OCI-LY1 (cell line): ENCODE data around the gene UTF1.

Experiments
- H2AFZ ChIP-seq: fragments of 200-600 bp; sonication (generic), shearing (Covaris generic); 2 replicates; pipeline ENCODE4 v1.6.0; 2014; ENCODE audit warnings: antibody characterized with exemption, mild to moderate bottlenecking, low read length
- H3F3A ChIP-seq: fragments of 200-600 bp; sonication (generic), shearing (Covaris generic); 2 replicates; pipeline ENCODE4 v1.6.0; 2014; ENCODE audit warnings: mild to moderate bottlenecking, antibody characterized with exemption, low read length, moderate library complexity; ENCODE audit not compliant: insufficient read depth
- H3K27ac ChIP-seq: fragments of 200-600 bp; sonication (generic); 2 replicates; pipeline ENCODE4 v1.5.1; 2014; ENCODE audit warnings: low read length, mixed run types, mild to moderate bottlenecking, low read depth; ENCODE audit not compliant: poor library complexity, severe bottlenecking
- H3K27me3 ChIP-seq: fragments of 200-600 bp; sonication (generic); 2 replicates; pipeline ENCODE4 v1.6.0; 2014; ENCODE audit warnings: antibody characterized with exemption, mild to moderate bottlenecking, low read length, moderate library complexity; ENCODE audit not compliant: insufficient read depth
- H3K36me3 ChIP-seq: fragments of 200-600 bp; sonication (generic); 2 replicates; pipeline ENCODE4 v1.6.1; 2014; ENCODE audit warnings: mild to moderate bottlenecking, antibody characterized with exemption, low read length, moderate library complexity, mixed read lengths; ENCODE audit not compliant: insufficient read depth
- H3K4me1 ChIP-seq: fragments of 200-600 bp; sonication (generic); 2 replicates; pipeline ENCODE4 v1.5.1; 2014; ENCODE audit warnings: mild to moderate bottlenecking, low read length, moderate library complexity; ENCODE audit not compliant: insufficient read depth, severe bottlenecking
- H3K4me2 ChIP-seq: fragments of 200-600 bp; sonication (generic), shearing (Covaris generic); 2 replicates; pipeline ENCODE4 v1.6.1; 2014; ENCODE audit warnings: low read length
- H3K4me3 ChIP-seq: fragments of 200-600 bp; sonication (generic); 2 replicates; pipeline ENCODE4 v1.5.1; 2014; ENCODE audit warnings: low read length, low read depth, mild to moderate bottlenecking, mixed read lengths; ENCODE audit not compliant: poor library complexity, severe bottlenecking
- H3K79me2 ChIP-seq: fragments of 200-600 bp; shearing (Covaris generic); 2 replicates; pipeline ENCODE4 v1.6.1; 2016; ENCODE audit warnings: mixed run types, low read length, mixed read lengths; ENCODE audit not compliant: insufficient read depth
- H3K9ac ChIP-seq: fragments of 200-600 bp; sonication (generic), shearing (Covaris generic); 2 replicates; pipeline ENCODE4 v1.6.1; 2014; ENCODE audit warnings: mild to moderate bottlenecking, low read length, mixed read lengths
- H3K9me2 ChIP-seq: fragments of 200-600 bp; sonication (generic), shearing (Covaris generic); 2 replicates; pipeline ENCODE4 v1.6.1; 2014; ENCODE audit warnings: low read depth, mild to moderate bottlenecking, low read length, mixed read lengths
- H3K9me3 ChIP-seq: fragments of 200-600 bp; shearing (Covaris generic); 2 replicates; pipeline ENCODE4 v1.6.1; 2014; ENCODE audit warnings: low read length, mixed read lengths
- H4K20me1 ChIP-seq: fragments of 200-600 bp; sonication (generic), shearing (Covaris generic); 2 replicates; pipeline ENCODE4 v1.6.0; 2016; ENCODE audit warnings: mild to moderate bottlenecking, low read length; ENCODE audit not compliant: insufficient read depth
- EZH2 ChIP-seq: fragments of 200-600 bp; sonication (generic), shearing (Covaris generic); IDR thresholded peaks from 2 replicates; pipeline ENCODE4 v1.8.0; 2017; ENCODE audit warnings: borderline replicate concordance, mixed run types, mild to moderate bottlenecking, antibody characterized with exemption, low read length, moderate library complexity, mixed read lengths
- TF ChIP-seq, protein P1 (sequence below): fragments of 200-600 bp; sonication (generic), shearing (Covaris generic); IDR thresholded peaks from 2 replicates; pipeline ENCODE4 v1.5.1; 2017; ENCODE audit warnings: mild to moderate bottlenecking, antibody characterized with exemption, low read length, moderate library complexity, mixed read lengths

UTF1 gene

DNA sequence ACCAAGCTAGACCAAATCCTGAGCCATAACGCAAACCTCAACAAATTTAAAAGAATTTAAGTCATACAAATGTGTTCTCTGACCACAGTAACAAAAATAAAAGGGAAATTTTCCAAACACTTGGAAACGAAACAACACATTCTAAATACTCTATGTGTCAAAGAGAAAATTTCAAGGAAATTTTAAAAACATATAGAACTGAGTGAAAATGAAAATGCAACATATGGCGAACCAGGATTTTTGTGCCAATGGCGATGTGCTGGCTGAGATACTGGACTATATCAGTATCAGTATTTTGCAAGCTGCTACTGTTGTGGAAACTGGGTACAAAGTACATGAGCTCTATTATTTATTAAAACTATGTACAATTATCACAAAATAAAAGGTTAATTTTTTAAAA lies 35.9 kb upstream of the UTF1 start:
- TF ChIP-seq EZH2 = no peak
- TF ChIP-seq, protein P1, sequence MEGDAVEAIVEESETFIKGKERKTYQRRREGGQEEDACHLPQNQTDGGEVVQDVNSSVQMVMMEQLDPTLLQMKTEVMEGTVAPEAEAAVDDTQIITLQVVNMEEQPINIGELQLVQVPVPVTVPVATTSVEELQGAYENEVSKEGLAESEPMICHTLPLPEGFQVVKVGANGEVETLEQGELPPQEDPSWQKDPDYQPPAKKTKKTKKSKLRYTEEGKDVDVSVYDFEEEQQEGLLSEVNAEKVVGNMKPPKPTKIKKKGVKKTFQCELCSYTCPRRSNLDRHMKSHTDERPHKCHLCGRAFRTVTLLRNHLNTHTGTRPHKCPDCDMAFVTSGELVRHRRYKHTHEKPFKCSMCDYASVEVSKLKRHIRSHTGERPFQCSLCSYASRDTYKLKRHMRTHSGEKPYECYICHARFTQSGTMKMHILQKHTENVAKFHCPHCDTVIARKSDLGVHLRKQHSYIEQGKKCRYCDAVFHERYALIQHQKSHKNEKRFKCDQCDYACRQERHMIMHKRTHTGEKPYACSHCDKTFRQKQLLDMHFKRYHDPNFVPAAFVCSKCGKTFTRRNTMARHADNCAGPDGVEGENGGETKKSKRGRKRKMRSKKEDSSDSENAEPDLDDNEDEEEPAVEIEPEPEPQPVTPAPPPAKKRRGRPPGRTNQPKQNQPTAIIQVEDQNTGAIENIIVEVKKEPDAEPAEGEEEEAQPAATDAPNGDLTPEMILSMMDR = no peak
- H3F3A ChIP-seq = no peaks in the 10 kb centered on the region
- H3K27ac ChIP-seq = no peak overlapping the region
- H3K79me2 ChIP-seq = no peaks in the 10 kb centered on the region
- H3K27me3 ChIP-seq = no peaks in the 10 kb centered on the region
- no peaks in the 10 kb centered on the region for H4K20me1 ChIP-seq
- no peaks in the 10 kb centered on the region for H3K36me3 ChIP-seq
- H2AFZ ChIP-seq = no peak overlapping the region
- H3K9me3 ChIP-seq = no peaks in the 10 kb centered on the region
- H3K9me2 ChIP-seq = no peaks in the 10 kb centered on the region
- H3K9ac ChIP-seq = no peak overlapping the region
- no peaks in the 10 kb centered on the region for H3K4me1 ChIP-seq
- H3K4me2 ChIP-seq = no peak overlapping the region
- H3K4me3 ChIP-seq = no peak overlapping the region

DNA sequence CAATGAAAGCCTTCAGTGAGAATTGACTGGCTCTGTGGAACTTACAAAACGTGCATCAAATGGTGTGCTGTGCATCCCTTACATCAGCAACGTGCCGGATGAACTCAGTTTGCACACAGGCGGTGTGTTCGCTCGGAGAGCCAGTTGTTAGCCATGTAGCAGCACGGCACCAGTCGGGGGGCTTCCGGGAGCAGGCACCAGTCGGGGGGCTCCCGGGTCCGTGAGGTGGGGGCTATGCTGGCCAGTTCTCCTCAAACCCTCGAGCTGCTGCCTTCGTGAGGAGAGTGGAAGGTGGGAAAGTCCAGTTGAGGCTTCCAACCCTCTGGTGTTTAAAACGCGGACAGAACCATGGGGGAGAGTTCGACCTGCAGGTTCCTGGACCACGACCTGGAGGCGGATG lies 34.9 kb upstream of the UTF1 start:
- no peak overlapping the region for H3K4me2 ChIP-seq
- H3K4me3 ChIP-seq = no peak overlapping the region
- H3K27ac ChIP-seq = no peak overlapping the region
- TF ChIP-seq, protein P1 = no peak
- no peak for TF ChIP-seq EZH2
- no peak overlapping the region for H3K9ac ChIP-seq
- H3K4me1 ChIP-seq = no peaks in the 10 kb centered on the region
- no peaks in the 10 kb centered on the region for H3K36me3 ChIP-seq
- no peaks in the 10 kb centered on the region for H3K9me3 ChIP-seq
- H3K79me2 ChIP-seq = no peaks in the 10 kb centered on the region
- H3K27me3 ChIP-seq = no peaks in the 10 kb centered on the region
- no peaks in the 10 kb centered on the region for H4K20me1 ChIP-seq
- no peak overlapping the region for H2AFZ ChIP-seq
- no peaks in the 10 kb centered on the region for H3K9me2 ChIP-seq
- H3F3A ChIP-seq = no peaks in the 10 kb centered on the region

DNA sequence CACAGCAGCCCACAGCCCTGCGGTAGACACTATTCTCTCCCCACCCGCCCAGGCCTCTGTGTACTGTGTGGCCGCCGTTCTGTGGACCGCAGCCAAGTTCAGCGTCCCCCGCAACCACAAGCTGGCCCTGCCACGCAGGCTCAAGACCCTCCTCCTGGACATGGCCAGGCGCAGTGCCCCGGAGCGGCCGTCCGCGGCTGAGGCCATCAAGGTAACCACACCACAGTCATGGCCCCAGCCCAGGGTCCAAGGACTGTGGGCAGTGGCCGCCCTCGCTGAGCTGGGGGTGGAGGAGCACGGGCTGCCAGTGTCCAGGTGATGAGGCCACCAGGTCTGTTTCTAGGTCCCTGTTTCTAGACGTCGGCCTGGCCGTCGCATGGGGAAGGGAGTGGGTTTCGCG lies 34.4 kb upstream of the UTF1 start:
- Histone ChIP-seq H3K9me2 (no peaks in the 10 kb centered on the region), H2AFZ (no peak overlapping the region), H4K20me1 (no peaks in the 10 kb centered on the region), H3K27ac (no peak overlapping the region), H3K79me2 (no peaks in the 10 kb centered on the region), H3K4me1 (no peaks in the 10 kb centered on the region), H3K4me2 (no peak overlapping the region), H3F3A (no peaks in the 10 kb centered on the region), H3K9me3 (no peaks in the 10 kb centered on the region), H3K27me3 (no peaks in the 10 kb centered on the region), H3K9ac (no peak overlapping the region), H3K4me3 (no peak overlapping the region), H3K36me3 (no peaks in the 10 kb centered on the region)
- no peak for TF ChIP-seq EZH2
- TF ChIP-seq, protein P1 = no peak
